Keratinocyte (primary cell): ENCODE data around the gene RHOBTB3. TPM values are rescaled to one million over a fixed set of nuclear protein-coding genes. Genes with fewer than 3 reads are reported as not detected.

Source experiments
- DNase-seq: peaks from one replicate; pipeline ENCODE4 v3.0.0-alpha.2; 2011; ENCODE audit warnings: low read depth, missing footprints, low spot score
- FAIRE-seq: peaks from 2 replicates; lab custom pipeline; 2011; peaks lifted over from hg19 to GRCh38; lab: Jason Lieb, UNC
- H2AFZ ChIP-seq: 2 replicates; pipeline ENCODE4 v1.6.0; 2012; ENCODE audit warnings: low read length, control low read depth, inconsistent platforms; ENCODE audit not compliant: control insufficient read depth
- H3K27ac ChIP-seq: 2 replicates; pipeline ENCODE4 v1.5.1; 2011; ENCODE audit warnings: low read length; ENCODE audit not compliant: control insufficient read depth, insufficient read depth
- H3K27me3 ChIP-seq: 3 replicates; pipeline ENCODE4 v1.6.0; 2011; ENCODE audit warnings: low read length; ENCODE audit not compliant: control insufficient read depth, insufficient read depth; ENCODE audit errors: extremely low read depth
- H3K36me3 ChIP-seq, 2 experiments: 2 replicates in 1 of 2; 3 replicates in 1 of 2; pipeline ENCODE4 v1.5.1; 2011; ENCODE audit warnings: low read length in 2 of 2, mild to moderate bottlenecking in 1 of 2; ENCODE audit not compliant: control insufficient read depth in 2 of 2, insufficient read depth in 2 of 2; ENCODE audit errors: extremely low read depth in 1 of 2
- H3K4me1 ChIP-seq: 3 replicates; pipeline ENCODE4 v1.5.1; 2011; ENCODE audit warnings: low read length; ENCODE audit not compliant: control insufficient read depth, insufficient read depth; ENCODE audit errors: extremely low read depth
- H3K4me2 ChIP-seq: 3 replicates; pipeline ENCODE4 v1.6.0; 2011; ENCODE audit warnings: low read depth, low read length; ENCODE audit not compliant: control insufficient read depth, insufficient read depth; ENCODE audit errors: extremely low read depth
- H3K4me3 ChIP-seq, 3 experiments: fragments of 200-600 bp in 1 of 3; sonication (generic) in 1 of 3; 2 replicates in 2 of 3; 3 replicates in 1 of 3; pipeline ENCODE4 v1.5.1; 2011 to 2016; ENCODE audit warnings: low read length in 3 of 3, mild to moderate bottlenecking in 3 of 3, control low read depth in 2 of 3, inconsistent platforms in 1 of 3, low read depth in 1 of 3, mixed read lengths in 1 of 3, mixed run types in 1 of 3, moderate library complexity in 1 of 3; ENCODE audit not compliant: control insufficient read depth in 2 of 3, insufficient read depth in 2 of 3; ENCODE audit errors: extremely low read depth in 1 of 3
- H3K79me2 ChIP-seq: 2 replicates; pipeline ENCODE4 v1.6.0; 2012; ENCODE audit warnings: low read length; ENCODE audit not compliant: control insufficient read depth, insufficient read depth
- H3K9ac ChIP-seq: 3 replicates; pipeline ENCODE4 v1.6.0; 2011; ENCODE audit warnings: low read length; ENCODE audit not compliant: control insufficient read depth, insufficient read depth; ENCODE audit errors: extremely low read depth
- H3K9me1 ChIP-seq: 3 replicates; pipeline ENCODE4 v1.6.0; 2011; ENCODE audit warnings: low read length; ENCODE audit not compliant: control insufficient read depth, insufficient read depth; ENCODE audit errors: extremely low read depth
- H3K9me3 ChIP-seq: 2 replicates; pipeline ENCODE4 v1.5.1; 2012; ENCODE audit warnings: low read depth, low read length; ENCODE audit not compliant: control insufficient read depth
- H4K20me1 ChIP-seq: 3 replicates; pipeline ENCODE4 v1.6.0; 2011; ENCODE audit warnings: low read length; ENCODE audit not compliant: control insufficient read depth, insufficient read depth; ENCODE audit errors: extremely low read depth
- EZH2 ChIP-seq: IDR thresholded peaks from one replicate; pipeline ENCODE4 v1.6.1; 2012; ENCODE audit warnings: inconsistent platforms, mild to moderate bottlenecking, low read length, moderate library complexity
- dilution Hi-C: fragments of 300-500 bp; cut with MboI; formaldehyde crosslinking; loops from one replicate; pipeline ENCODE4 v1.7.0; 2020; ENCODE audit warnings: low sequenced_read_pairs; ENCODE audit not compliant: extremely low pct_ligation_motif_present
- polyA plus RNA-seq, 5 experiments: library from polyadenylated mRNA; depleted of rRNA in 3 of 5; stranded (reverse) in 3 of 5; stranded (forward) in 1 of 5; unstranded in 1 of 5; fragments of >200 nt; gene quantifications; 1 replicate in 1 of 5; 2 replicates in 3 of 5; 3 replicates in 1 of 5; pipeline versions ENCODE4 v1.2.1 to v1.2.3, GENCODE V29; 2011 to 2012; ENCODE audit warnings: missing spikeins in 2 of 5, low read depth in 1 of 5, low replicate concordance in 1 of 5
- TF ChIP-seq, protein P1 (sequence below), 3 experiments: IDR thresholded peaks in 1 of 3; conservative IDR thresholded peaks in 1 of 3; optimal IDR thresholded peaks in 1 of 3; 2 replicates in 2 of 3; 3 replicates in 1 of 3; pipeline versions ENCODE3 to v1.5.1; 2011; ENCODE audit warnings: low read length in 3 of 3, mild to moderate bottlenecking in 3 of 3, moderate library complexity in 2 of 3, control low read depth in 1 of 3, inconsistent platforms in 1 of 3; ENCODE audit not compliant: insufficient read depth in 2 of 3; ENCODE audit errors: extremely low read depth in 1 of 3

RHOBTB3 gene
- polyA plus RNA-seq, 1 donor (not counting 4 experiments of a cell fraction or from before 2014, with no cell fraction given) = 4.7 TPM

DNA sequence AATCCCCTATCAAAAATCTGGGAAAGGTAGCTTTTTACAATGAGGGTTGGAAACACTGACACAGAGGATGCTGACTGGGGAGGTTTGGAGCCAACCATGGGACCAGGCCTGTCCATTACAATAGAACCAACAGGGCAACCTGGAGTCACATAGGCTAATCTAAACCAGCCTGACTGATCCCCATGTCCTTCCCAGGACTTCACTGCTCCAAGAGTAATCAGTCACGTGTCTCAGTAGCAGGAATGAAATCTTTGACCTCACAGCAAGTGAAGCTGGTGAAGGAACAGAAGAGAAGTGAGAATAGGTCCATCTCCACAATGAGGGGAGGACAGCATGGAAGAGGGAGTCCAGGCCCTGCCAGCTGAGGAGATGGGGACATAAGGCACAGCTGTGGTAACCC lies 107.4 kb downstream of the RHOBTB3 start:
- Histone ChIP-seq H3K79me2 (no peaks in the 10 kb centered on the region), H3K9ac (no peak overlapping the region), H3K27ac (no peak overlapping the region), H3K4me1 (no peaks in the 10 kb centered on the region), H4K20me1 (no peaks in the 10 kb centered on the region), H3K9me1 (no peaks in the 10 kb centered on the region), H3K9me3 (no peaks in the 10 kb centered on the region), H3K36me3 (no peaks in the 10 kb centered on the region), H3K4me2 (no peak overlapping the region), H3K4me3 (no peak overlapping the region), H2AFZ (no peak overlapping the region), H3K27me3 (no peaks in the 10 kb centered on the region)
- TF ChIP-seq EZH2 = no peak
- TF ChIP-seq, protein P1, sequence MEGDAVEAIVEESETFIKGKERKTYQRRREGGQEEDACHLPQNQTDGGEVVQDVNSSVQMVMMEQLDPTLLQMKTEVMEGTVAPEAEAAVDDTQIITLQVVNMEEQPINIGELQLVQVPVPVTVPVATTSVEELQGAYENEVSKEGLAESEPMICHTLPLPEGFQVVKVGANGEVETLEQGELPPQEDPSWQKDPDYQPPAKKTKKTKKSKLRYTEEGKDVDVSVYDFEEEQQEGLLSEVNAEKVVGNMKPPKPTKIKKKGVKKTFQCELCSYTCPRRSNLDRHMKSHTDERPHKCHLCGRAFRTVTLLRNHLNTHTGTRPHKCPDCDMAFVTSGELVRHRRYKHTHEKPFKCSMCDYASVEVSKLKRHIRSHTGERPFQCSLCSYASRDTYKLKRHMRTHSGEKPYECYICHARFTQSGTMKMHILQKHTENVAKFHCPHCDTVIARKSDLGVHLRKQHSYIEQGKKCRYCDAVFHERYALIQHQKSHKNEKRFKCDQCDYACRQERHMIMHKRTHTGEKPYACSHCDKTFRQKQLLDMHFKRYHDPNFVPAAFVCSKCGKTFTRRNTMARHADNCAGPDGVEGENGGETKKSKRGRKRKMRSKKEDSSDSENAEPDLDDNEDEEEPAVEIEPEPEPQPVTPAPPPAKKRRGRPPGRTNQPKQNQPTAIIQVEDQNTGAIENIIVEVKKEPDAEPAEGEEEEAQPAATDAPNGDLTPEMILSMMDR (optimal IDR thresholded peaks at IDR 0.05 in 1 of 3, IDR thresholded peaks at IDR 0.05 in 1 of 3, conservative IDR thresholded peaks at IDR 0.05 in 1 of 3; ENCODE audit: extremely low read depth in 1 of 3, insufficient read depth in 2 of 3, low read length in 3 of 3) = no peak
- FAIRE-seq = no peak
- dilution Hi-C loops = no loop called here
- no peak for DNase-seq

DNA sequence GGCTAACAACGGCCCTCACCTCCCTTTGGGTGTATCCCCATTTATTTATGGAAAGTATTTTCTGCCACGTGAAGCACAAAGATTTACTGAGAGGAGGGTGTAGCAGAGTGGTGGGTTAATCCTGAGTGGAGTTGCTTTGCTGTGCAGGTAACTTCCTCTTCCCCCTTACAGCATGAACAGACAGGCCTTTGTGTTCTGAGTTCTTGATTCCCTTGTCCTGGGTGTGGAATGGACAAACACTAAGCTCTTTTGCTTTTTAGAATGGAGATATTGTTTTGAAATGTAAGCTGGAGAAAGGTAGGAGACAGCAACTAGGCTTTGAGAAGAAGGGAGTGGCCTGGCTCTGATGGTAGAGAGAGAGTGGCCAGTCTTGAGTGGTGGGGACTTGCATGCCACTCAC lies 108.5 kb downstream of the RHOBTB3 start:
- TF ChIP-seq, protein P1 (optimal IDR thresholded peaks at IDR 0.05 in 1 of 3, IDR thresholded peaks at IDR 0.05 in 1 of 3, conservative IDR thresholded peaks at IDR 0.05 in 1 of 3; ENCODE audit: extremely low read depth in 1 of 3, insufficient read depth in 2 of 3, low read length in 3 of 3) = no peak
- no peak for TF ChIP-seq EZH2
- FAIRE-seq = no peak

More for the DNA sequence above, 108.5 kb downstream of the RHOBTB3 start:
- H3K79me2 ChIP-seq = no peaks in the 10 kb centered on the region
- H3K27ac ChIP-seq = no peak overlapping the region
- DNase-seq = no peak
- no peaks in the 10 kb centered on the region for H3K36me3 ChIP-seq
- H3K9ac ChIP-seq = no peak overlapping the region
- no peaks in the 10 kb centered on the region for H3K27me3 ChIP-seq
- dilution Hi-C loops = no loop called here
- H4K20me1 ChIP-seq = no peaks in the 10 kb centered on the region
- H3K4me3 ChIP-seq = no peak overlapping the region
- H2AFZ ChIP-seq = no peak overlapping the region
- no peaks in the 10 kb centered on the region for H3K9me1 ChIP-seq
- no peaks in the 10 kb centered on the region for H3K4me1 ChIP-seq
- no peaks in the 10 kb centered on the region for H3K9me3 ChIP-seq
- no peak overlapping the region for H3K4me2 ChIP-seq
